HG03342 (cell line): ENCODE measurements around the gene MSH3.
"Not testable (repeated sequence)": the region's sequence is repeated elsewhere in the genome, so short reads cannot be mapped to it uniquely, and the experiment has no call there.

ENCODE experiments used
- ATAC-seq: cut with Tn5 transposase; IDR thresholded peaks from one replicate; pipeline ENCODE4 v1.9.1; 2021; ENCODE audit warnings: mild to moderate bottlenecking, moderate library complexity; ENCODE audit not compliant: unreplicated experiment

The MSH3 gene

DNA sequence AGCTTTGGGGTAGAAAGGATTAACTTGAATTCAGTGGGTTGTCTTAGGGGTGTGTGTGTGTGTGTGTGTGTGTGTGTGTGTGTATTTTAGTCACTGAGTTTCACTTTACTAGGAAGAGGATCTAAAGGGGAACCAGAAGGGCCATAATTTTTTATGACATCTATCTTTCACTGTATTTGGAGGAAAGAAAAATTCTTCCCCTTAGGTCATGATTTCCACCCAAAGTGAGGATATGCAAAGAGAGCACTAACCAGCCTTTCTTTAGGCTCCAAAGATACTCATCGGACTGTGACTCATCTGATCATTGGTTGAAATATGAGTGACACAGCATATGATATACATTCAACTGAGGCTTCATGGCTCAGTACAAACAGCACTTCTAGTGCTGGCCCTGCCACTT is 230.5 kb downstream of the MSH3 start:
- no peak for ATAC-seq

DNA sequence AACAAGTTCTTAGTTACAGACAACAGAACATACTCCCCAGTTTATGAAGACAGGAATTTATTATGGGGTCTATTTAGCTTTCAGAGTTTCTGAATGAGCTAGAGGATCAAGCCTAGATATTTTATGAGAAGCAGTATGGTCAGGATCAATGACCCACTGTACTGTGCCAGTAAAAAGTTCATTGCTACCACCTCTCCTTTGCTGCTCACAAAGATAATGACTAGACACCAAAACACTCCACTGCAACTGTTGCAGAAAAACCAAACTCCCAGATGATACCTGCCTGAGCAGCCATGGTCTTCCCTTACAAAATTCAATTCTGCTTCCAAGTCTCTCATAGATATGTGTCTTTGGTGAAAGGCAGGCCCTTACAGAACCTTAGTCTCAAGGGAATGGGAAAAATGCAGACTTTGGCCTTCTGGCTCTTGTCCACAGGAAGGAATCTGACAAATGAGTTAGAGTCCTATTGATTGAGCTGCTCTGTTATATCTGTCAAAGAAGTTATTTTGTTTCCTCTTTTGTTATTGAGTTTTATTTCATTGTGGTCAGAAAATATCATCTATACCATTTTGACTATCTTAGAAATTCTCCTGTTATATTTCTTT is 231.0 kb downstream of the MSH3 start:
- ATAC-seq = no peak

DNA sequence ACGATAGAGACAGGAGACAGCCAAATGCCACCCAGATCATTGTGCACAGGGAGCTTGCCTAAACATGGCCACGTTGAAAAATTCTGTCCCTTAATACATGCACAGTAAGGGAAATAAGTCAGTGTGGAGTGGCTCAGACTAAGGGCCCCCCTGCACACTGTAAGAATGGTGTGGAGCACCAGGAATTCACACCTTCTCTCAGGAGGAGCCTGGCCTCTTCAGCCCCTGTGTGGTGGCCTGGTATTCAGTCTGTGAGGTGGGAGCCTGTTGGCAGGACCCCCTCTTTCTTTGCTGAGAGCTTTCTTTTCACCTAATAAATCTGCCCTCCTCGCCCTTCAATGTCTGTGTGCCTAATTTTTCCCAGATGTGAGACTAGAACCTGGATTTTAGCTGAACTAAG is 239.6 kb downstream of the MSH3 start:
- no peak for ATAC-seq

DNA sequence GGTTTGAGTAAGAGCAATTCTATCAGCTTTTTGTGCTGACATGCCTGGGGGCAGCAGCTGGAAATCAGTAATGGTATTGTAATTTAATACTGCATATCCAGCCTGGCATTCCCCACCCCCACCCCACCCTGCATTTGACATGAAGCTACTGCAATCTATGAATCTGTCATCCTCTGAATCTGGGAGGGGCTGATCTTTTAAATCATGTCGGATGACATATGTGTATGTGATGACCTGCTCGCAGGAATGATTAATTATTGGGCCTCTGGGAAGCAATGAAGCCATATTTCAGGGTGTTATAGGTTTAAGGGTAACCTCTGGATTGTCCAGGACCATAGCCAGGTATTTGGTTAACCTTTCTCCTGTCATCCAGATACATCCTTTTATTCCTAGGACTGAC is 241.1 kb downstream of the MSH3 start:
- ATAC-seq = no peak

DNA sequence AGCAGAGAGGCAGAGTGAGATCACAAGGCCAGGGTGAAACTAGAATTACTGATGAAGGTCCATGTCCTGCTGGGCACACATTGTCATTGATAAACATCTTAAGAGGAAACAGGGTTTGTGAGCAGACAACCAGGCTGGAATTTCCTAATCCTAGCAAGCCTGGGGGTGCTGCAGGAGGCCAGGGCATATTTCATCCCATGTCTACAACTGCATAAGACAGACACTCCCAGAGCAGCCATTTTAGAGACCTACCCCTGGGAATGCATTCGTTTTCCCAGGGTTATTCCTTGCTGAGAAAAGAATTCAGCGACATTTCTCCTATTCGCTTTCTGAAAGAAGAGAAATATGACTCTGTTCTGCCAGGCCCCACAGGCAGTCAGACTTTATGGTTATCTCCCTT is 248.2 kb downstream of the MSH3 start:
- ATAC-seq = not testable (repeated sequence)

DNA sequence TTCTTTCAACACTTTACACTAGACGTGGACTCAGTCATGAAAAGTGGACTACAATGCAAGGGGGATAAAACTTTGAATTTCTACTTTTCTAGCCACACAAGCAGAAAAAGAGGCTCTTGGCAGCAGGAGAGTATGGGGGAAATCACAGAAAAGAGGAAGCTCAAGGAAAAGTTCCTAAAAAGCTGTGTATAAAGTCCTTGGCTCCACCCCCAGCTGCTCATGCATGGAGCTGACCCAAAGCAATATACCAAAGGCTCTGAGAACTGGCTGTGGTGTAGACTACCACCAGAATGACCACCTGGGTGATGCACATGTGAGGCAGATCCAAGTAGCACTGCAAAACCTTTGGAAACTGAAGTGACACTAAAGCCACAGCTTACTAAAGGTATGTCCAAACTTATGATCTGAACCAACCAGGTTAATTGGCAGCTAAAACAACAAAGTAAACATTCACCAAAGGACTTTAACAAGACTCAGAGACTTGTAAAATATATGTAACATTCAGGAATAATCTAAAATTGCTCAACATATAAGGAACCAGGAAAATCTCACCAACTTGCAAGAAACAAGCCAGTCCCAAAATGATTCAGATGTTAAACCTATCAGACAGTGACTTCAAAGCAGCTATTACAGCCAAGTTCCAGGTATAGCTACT is 250.2 kb downstream of the MSH3 start:
- no peak for ATAC-seq

DNA sequence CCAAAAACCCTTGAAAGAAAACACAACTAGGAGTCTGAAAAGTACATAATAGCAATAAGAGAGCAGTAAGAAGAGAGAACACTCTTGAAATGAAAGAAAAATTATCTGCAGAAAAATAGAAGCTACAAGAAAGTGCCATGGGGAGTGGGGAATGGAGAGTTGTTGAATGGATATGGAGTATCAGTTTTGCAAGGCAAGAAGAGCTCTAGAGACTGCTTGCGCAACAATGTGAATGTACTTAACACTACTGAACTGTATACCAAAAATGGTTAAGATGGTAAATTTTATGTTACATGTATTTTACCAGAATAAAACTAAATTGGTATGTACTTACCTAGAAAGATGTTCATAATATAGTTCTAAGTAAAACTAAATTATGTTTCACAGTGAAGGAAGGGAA is 251.0 kb downstream of the MSH3 start:
- ATAC-seq = no peak

DNA sequence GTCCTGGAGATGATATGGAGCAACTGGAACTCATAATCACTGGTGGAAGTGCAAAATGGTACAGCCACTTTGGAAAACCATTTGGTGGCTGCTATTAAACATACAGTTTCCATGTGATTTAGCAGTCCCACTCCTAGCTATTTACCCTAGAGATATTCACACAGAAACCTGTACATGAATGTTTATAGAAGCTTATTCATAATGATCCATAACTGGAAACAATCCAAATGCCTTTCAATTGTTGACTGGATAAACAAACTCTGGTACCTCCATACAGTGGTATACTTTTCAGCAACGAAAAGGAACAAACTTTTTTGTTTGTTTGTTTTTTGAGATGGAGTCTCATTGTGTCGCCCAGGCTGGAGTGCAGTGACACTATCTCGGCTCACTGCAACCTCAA is 258.0 kb downstream of the MSH3 start:
- ATAC-seq = no peak

DNA sequence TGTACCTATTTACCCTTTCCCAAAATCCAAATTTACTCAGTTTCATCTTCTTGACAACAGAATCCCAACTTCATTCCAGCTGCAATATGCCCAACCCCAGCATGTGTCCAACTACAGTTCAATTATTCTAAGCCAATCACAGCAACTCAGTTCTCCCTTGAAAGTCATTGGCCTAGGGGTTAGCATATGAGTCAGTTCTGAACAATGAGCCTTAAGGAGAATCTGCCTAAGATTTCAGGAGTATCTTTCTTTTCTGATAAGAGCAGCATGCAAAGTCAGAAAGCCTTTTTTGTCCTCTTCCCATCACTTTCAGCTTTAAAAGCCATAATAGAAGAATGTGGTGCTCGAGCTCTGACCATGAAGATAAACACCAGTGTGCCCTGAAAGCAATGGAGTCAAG is 261.3 kb downstream of the MSH3 start:
- no peak for ATAC-seq

DNA sequence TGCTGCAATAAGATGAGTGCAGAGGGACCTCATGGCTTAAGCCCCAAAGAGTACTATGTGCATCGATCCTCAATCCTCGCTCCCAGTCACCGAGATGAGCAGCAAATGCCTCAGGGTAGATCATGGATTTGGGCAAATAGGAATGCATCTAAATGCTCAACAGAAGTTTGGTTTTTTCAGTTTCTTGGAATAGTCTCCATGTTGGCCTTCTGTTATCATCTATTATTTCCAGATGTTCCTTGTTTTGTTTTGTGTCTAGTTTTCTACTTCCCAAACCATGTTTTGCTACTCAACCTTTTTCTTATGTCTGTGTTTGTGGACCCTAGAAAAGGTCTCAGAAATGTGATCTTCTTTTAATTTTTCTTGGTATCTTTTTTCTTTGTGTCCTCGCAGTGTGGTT is 262.2 kb downstream of the MSH3 start:
- no peak for ATAC-seq

DNA sequence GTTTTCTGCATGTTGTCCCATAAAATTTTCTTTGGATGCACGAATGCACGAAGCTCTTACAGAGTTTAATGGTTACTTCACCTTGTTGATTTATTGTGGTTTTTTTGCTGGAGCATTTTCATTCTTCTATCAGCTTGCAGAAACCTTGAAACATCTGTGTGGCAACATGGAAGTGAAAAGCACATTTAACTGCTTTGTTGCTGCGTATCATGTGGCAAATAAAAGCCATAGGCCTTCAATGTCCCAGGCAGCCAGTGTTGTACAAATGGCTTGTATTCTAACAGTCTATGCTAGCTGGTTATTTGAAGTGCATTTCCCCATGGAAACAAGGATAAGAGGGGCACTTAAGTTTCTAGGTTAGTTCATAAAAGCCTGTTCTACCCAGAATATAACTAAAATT is 263.2 kb downstream of the MSH3 start:
- no peak for ATAC-seq

DNA sequence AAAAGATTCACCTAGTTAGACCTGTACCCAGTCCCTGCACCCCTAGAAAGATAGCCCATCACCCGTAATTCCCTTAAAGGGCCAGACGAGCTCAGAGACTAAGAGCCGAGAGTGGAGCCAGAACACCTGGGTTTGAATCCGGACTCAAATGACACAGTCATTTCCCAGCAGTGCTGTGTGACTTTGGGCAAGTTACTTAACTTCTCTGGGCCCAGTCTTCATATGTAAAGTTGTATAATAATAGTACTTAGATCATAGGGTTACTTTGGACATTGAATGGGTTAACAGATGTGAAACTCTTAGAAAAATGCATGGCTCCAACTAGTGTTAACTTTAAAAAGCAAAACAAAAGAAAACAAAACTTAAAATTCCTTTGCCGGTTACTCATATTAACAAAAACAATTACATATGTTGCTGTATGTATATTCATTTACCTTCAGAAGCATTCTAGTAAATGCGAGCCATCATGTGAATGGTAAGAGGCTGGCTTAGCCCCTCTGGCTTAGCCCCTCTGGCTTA is 265.3 kb downstream of the MSH3 start:
- ATAC-seq = no peak

DNA sequence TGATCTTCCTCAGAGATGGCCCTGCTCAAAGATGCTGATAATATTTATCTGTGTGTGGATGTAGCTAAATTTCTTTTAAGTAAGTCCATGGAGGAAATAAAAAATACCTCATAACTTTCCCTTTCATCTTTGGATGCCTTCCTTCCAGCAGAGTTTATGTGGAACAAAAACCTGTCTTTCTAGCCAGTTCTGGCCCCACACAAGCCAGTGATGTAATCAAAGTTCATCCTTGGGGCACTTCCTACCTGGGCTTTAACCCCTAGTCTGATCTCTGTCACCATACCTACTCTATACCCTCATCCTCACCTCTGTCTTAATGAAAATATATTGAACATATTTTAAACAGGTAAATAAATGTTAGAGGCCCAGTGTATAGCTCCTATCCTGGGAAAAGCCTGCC is 265.9 kb downstream of the MSH3 start:
- ATAC-seq = no peak

DNA sequence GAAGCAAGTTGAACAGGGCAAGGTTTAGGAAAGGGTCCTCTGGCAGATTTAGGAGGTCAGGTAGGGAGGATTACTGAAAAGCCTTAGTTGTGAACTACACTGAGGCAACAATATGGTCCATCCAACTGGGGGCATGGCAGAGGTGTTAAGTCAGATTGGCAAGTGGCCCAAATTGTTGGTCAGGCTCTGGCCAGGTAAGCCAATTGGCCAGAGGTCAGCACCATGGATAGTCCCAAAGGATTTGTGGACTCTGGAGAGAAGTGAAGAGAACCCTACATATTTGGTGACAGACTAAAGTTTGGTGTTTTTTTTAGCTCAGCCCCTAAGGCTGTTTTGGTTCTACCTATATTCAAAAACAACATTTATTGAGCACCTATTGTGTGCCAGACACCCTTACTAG is 266.6 kb downstream of the MSH3 start:
- ATAC-seq = no peak

DNA sequence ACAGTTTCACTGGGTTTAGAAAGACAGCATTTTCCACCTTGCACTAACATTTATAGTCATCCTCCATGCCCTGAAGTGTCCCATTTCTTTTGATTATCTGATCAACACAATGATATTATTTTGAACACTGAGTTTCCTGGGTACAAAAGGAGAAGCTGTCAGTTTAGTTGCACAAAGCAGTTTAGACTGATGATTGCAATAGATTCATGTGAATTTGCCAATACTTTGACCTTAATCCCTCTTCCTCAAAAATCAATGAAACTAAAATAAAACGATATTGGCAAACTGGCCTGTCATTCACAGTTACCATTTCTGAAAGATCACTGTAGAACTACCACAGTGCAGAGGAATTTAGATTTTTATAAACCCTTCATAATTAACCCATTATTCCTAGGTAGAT is 271.5 kb downstream of the MSH3 start:
- ATAC-seq = no peak
